Fibroblast of pulmonary artery (primary cell): Measurements from ENCODE around the gene FBXL17.

Experiments
- DNase-seq: peaks from one replicate; pipeline ENCODE4 v3.0.0-alpha.2; 2010; ENCODE audit warnings: low read depth
- H3K4me3 ChIP-seq: replicated peaks from 2 replicates; pipeline ENCODE4 v1.5.1; 2011; ENCODE audit warnings: low read depth, mild to moderate bottlenecking, control low read depth, low read length, moderate library complexity
- CTCF ChIP-seq: IDR thresholded peaks from 2 replicates; pipeline ENCODE4 v1.5.1; 2011; ENCODE audit warnings: mild to moderate bottlenecking, control low read depth, low read length, inconsistent platforms; ENCODE audit errors: missing control alignments

FBXL17 gene

DNA sequence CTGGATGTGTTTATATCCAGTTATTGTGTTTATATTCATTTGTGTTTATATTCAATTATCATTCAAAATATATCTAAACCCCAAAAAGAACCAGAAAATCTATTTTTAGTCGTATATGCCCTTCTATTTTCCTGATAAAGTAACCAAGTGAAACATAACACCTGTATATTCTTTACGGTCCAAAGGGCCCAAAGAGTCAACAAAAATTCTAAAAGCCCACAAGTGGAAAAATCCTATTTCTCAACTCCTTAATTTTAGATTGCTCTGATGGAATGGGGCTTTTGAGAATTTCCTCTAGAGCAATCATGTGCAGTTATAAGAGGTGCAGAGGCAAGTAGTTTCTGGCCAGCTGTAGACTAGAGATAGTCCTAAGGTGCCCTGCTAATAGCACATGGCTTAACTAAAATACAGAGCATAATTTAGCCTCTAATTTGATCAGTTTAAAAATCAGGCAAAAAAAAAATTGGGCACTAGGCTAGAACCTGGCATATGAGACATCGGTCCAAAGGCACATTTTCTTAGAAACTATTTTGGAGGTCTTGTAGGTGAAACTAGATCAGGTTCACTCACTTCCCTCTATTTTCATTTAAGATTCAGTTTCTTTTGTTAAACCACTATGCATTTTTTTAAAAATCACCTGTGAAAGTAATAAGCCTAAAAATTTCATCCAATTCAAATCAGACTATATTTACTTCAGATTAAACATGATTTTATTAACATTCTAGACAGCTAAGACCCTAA, 256.0 kb downstream of the FBXL17 start:
- TF ChIP-seq CTCF: no peak
- no peak overlapping the region for H3K4me3 ChIP-seq
- DNase-seq: no peak

DNA sequence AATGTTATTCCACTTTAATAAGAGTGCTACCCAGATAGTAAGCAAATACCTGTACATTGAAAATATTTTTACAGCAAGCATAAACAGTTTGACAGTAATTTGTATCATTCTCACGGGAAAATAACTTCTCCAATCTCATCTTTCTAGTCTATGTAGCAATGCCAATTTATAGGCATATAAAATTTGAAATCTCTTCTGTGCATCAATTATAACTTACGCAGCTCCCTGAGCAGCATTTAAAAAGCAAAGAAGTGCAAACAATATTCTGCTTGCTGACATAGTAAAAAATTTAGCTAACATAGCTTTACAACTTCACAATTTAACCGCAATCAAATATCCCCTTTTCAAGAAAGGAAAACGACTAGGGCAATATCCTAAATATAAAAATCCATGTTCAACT, 257.3 kb downstream of the FBXL17 start:
- no peak for DNase-seq

GRCh38 chr5:108122702-108123101, 259.2 kb downstream of the FBXL17 start:
- H3K4me3 ChIP-seq: no peak overlapping the region
- no peak for DNase-seq
- no peak for TF ChIP-seq CTCF

More for the DNA sequence above, 257.3 kb downstream of the FBXL17 start:
- H3K4me3 ChIP-seq: no peak overlapping the region
- no peak for TF ChIP-seq CTCF

DNA sequence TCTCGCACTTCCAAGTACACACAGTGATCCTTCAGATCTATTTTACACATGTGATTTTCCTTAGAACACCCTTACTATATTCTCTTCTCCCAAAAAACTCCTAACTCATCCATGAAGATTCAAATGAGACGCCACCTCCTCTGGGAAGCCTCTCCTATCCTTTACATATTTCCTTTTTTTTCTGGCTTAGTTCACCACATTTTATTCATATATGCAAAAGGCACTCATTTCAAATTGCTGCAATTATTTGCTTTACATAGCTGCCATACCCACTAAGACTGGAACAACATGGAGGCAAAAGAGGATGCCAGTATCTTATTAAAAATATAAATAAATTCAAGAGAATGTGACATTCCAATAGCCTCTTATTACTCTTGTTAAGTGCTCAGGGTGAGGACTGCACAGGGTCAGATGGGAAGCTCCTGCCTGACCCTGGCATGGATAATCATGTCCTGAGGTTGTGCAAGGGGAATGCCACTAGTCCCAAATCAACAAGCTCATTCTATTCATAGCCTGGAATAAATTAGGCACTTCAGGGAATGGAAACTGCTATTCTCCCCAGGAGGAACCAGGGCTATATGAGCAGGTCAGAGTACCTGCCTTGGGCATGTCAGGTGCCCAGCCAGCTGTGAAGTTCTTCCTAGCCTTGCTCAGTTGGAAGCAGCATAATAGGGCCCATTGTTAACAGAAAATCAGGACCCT, 262.9 kb downstream of the FBXL17 start:
- H3K4me3 ChIP-seq: no peak overlapping the region
- TF ChIP-seq CTCF: no peak
- no peak for DNase-seq

GRCh38 chr5:108115673-108116072, 266.2 kb downstream of the FBXL17 start:
- no peak overlapping the region for H3K4me3 ChIP-seq
- TF ChIP-seq CTCF: no peak
- no peak for DNase-seq

DNA sequence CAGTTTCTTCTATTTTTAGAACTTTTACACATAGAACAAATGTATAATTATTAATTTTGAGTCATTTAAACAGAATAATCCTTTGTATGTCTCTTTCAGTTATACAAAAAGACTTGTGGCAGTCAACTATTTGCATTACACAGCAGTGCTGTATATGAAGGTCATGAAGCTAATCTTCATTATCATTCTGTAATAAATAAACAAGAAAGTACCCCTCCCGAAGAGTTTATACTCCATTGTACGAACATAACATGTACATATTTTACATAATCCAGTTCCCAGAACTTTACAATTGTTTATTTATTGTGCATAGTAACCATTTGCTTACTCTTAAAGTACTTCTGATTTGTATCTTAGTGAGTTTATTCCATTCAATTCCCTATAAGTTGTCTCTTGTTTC, 267.9 kb downstream of the FBXL17 start:
- TF ChIP-seq CTCF: no peak
- no peak overlapping the region for H3K4me3 ChIP-seq
- no peak for DNase-seq
